Measurements from ENCODE around the gene MAP2. TPM values are rescaled to one million over a fixed set of nuclear protein-coding genes. Genes with fewer than 3 reads are reported as not detected.

The MAP2 gene
- total RNA-seq, 1 experiment from 2014 or later: 0.05 TPM

DNA sequence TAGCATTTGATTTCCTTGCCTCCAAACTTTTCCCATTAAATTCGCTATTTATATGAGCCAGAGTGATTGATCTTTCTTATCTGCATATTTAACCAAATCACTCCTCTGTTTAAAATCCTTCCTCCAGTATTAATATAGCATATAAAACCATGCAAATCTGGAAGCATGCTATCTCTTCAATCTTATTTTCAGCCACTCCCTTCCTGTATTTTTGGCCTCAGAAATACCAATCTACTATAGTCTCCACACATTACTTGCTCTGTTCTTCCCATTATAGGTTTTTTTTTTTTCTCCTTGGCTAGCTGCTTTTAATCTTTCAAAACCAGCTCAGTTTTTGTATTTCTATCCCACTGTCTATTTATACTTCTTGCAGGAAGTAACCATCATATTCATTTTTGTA lies 19.1 kb downstream of the MAP2 start:
- Histone ChIP-seq H3K27me3 (replicated peaks; ENCODE audit: control insufficient read depth, insufficient read depth, low read length) (no peaks in the 10 kb centered on the region), H3K9me3 (no peaks in the 10 kb centered on the region), H3K36me3 (ENCODE audit: control insufficient read depth, insufficient read depth, low read length) (no peaks in the 10 kb centered on the region), H3K4me1 (no peaks in the 10 kb centered on the region), H3K4me3 (ENCODE audit: low read depth, low read length) (no peak overlapping the region)
- no peak overlapping the region for H3K27ac Mint-ChIP-seq (ENCODE audit: unreplicated experiment)
- intact Hi-C loops (cut with micrococcal nuclease; ENCODE audit: unreplicated experiment): no loop called here
- no peak for DNase-seq
- no peaks in the 10 kb centered on the region for H3K36me3 Mint-ChIP-seq (ENCODE audit: insufficient read depth, unreplicated experiment)
- H3K4me3 Mint-ChIP-seq (ENCODE audit: unreplicated experiment): no peak overlapping the region
- peaks cover 8% of the 10 kb centered on the region for H3K27me3 Mint-ChIP-seq (ENCODE audit: insufficient read depth, unreplicated experiment)
- BruUV-seq (replicated peaks): no TSS peak
- H3K9me3 Mint-ChIP-seq (ENCODE audit: unreplicated experiment): no peaks in the 10 kb centered on the region
- CTCF ChIA-PET: no interaction called here
- TF ChIP-seq, protein P1, sequence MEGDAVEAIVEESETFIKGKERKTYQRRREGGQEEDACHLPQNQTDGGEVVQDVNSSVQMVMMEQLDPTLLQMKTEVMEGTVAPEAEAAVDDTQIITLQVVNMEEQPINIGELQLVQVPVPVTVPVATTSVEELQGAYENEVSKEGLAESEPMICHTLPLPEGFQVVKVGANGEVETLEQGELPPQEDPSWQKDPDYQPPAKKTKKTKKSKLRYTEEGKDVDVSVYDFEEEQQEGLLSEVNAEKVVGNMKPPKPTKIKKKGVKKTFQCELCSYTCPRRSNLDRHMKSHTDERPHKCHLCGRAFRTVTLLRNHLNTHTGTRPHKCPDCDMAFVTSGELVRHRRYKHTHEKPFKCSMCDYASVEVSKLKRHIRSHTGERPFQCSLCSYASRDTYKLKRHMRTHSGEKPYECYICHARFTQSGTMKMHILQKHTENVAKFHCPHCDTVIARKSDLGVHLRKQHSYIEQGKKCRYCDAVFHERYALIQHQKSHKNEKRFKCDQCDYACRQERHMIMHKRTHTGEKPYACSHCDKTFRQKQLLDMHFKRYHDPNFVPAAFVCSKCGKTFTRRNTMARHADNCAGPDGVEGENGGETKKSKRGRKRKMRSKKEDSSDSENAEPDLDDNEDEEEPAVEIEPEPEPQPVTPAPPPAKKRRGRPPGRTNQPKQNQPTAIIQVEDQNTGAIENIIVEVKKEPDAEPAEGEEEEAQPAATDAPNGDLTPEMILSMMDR (IDR thresholded peaks at IDR 0.05; ENCODE audit: insufficient read depth in 1 of 2, low read depth in 1 of 2, low read length in 1 of 2, severe bottlenecking in 1 of 2, unreplicated experiment in 1 of 2): no peak
- POLR2A ChIA-PET: no interaction called here
- H3K4me1 Mint-ChIP-seq (ENCODE audit: low read depth, unreplicated experiment): no peaks in the 10 kb centered on the region

DNA sequence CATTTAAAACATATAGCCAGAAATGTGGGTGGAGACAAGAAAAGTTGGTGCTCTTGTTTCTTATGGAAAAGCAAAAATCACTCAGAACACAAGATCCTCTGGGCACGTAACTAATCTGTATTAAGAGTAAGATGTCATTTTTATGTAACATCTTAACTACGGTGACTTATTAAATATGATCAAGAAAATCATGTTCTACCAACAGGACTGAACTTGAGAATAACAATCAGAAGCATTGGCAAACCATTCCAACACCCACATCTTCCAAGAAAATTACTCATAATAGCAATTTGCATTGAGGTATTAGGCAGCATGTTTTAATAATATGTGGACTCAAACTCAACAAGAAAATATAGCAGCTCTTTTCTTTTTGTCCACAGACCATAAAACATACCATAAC lies 21.6 kb downstream of the MAP2 start:
- POLR2A ChIA-PET: no interaction called here
- H3K9me3 Mint-ChIP-seq (ENCODE audit: unreplicated experiment): no peaks in the 10 kb centered on the region
- H3K36me3 ChIP-seq (ENCODE audit: control insufficient read depth, insufficient read depth, low read length): no peaks in the 10 kb centered on the region
- no peaks in the 10 kb centered on the region for H3K4me1 ChIP-seq
- no peak overlapping the region for H3K27ac Mint-ChIP-seq (ENCODE audit: unreplicated experiment)
- intact Hi-C loops (cut with micrococcal nuclease; ENCODE audit: unreplicated experiment): no loop called here
- no peak for DNase-seq
- CTCF ChIA-PET: no interaction called here
- H3K27me3 Mint-ChIP-seq (ENCODE audit: insufficient read depth, unreplicated experiment): peaks cover 8% of the 10 kb centered on the region
- no peaks in the 10 kb centered on the region for H3K27me3 ChIP-seq (replicated peaks; ENCODE audit: control insufficient read depth, insufficient read depth, low read length)
- no peaks in the 10 kb centered on the region for H3K4me1 Mint-ChIP-seq (ENCODE audit: low read depth, unreplicated experiment)
- H3K9me3 ChIP-seq: no peaks in the 10 kb centered on the region
- no TSS peak for BruUV-seq (replicated peaks)
- no peak overlapping the region for H3K4me3 ChIP-seq (ENCODE audit: low read depth, low read length)
- TF ChIP-seq, protein P1 (IDR thresholded peaks at IDR 0.05; ENCODE audit: insufficient read depth in 1 of 2, low read depth in 1 of 2, low read length in 1 of 2, severe bottlenecking in 1 of 2, unreplicated experiment in 1 of 2): no peak
- H3K4me3 Mint-ChIP-seq (ENCODE audit: unreplicated experiment): no peak overlapping the region
- H3K36me3 Mint-ChIP-seq (ENCODE audit: insufficient read depth, unreplicated experiment): no peaks in the 10 kb centered on the region

DNA sequence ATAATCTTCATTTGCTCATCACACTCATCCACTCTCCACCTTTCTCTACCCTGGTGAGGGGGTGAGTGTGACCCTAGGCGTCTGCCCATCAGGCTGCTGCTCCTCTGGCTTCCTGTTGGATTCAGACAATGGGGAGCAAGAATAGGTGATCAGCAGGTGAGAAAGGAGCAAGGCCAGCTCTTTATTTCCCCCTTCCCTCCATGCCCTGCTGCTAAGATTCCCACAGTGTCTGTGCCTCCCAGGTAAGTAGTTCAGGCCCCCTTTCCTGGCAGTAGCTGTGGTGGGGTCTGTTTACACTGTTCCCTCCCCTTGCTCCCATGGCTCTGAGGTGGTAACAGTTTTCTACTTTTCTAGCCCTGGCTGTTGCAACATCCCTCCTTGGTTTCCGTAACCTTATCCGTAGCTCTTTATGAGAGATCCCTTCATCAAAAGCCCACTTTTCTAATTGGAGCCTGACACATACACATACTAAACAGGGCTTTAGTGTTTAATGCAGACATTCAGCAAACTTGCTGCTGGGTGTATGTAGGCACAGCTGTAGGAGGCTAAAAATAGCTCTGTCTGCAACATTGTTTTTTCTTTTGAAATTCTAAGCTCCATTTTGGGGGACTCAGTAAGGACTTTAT lies 27.5 kb downstream of the MAP2 start:
- no peaks in the 10 kb centered on the region for H3K36me3 ChIP-seq (ENCODE audit: control insufficient read depth, insufficient read depth, low read length)
- no peaks in the 10 kb centered on the region for H3K27me3 ChIP-seq (replicated peaks; ENCODE audit: control insufficient read depth, insufficient read depth, low read length)
- no peak overlapping the region for H3K4me3 ChIP-seq (ENCODE audit: low read depth, low read length)
- H3K9me3 ChIP-seq: no peaks in the 10 kb centered on the region
- POLR2A ChIA-PET: no interaction called here
- Mint-ChIP-seq H3K9me3 (ENCODE audit: unreplicated experiment) (no peaks in the 10 kb centered on the region), H3K27ac (ENCODE audit: unreplicated experiment) (no peak overlapping the region), H3K4me1 (ENCODE audit: low read depth, unreplicated experiment) (no peaks in the 10 kb centered on the region), H3K4me3 (ENCODE audit: unreplicated experiment) (no peak overlapping the region), H3K27me3 (ENCODE audit: insufficient read depth, unreplicated experiment) (no peaks in the 10 kb centered on the region), H3K36me3 (ENCODE audit: insufficient read depth, unreplicated experiment) (no peaks in the 10 kb centered on the region)
- no peak for DNase-seq
- BruUV-seq (replicated peaks): no TSS peak
- no peaks in the 10 kb centered on the region for H3K4me1 ChIP-seq
- CTCF ChIA-PET: no interaction called here
- intact Hi-C loops (cut with micrococcal nuclease; ENCODE audit: unreplicated experiment): no loop called here
- TF ChIP-seq, protein P1 (IDR thresholded peaks at IDR 0.05; ENCODE audit: insufficient read depth in 1 of 2, low read depth in 1 of 2, low read length in 1 of 2, severe bottlenecking in 1 of 2, unreplicated experiment in 1 of 2): no peak
